Upper lobe of left lung (tissue), 4 donors: ENCODE results near the gene INPP5J.

Experiments
- EP300 ChIP-seq, 4 donors: sonication (generic); formaldehyde crosslinking; IDR thresholded peaks; one replicate each; pipeline ENCODE4 v1.5.1; 2017; ENCODE audit warnings: antibody characterized with exemption in 4 of 4, control low read depth in 2 of 4
- POLR2A ChIP-seq, 4 donors: fragments of 450-650 bp; IDR thresholded peaks; one replicate each; pipeline ENCODE4 v1.5.1; 2016 to 2017; ENCODE audit warnings: antibody characterized with exemption in 4 of 4, mild to moderate bottlenecking in 2 of 4
- POLR2AphosphoS5 ChIP-seq, 2 donors: sonication (generic); formaldehyde crosslinking; IDR thresholded peaks; one replicate each; pipeline ENCODE4 v1.5.1; 2017; ENCODE audit warnings: antibody characterized with exemption in 2 of 2
- TF ChIP-seq, protein P1 (sequence below), 6 experiments: fragments of 450-650 bp in 4 of 6; fragments of 200-600 bp in 2 of 6; sonication (generic) in 2 of 6; IDR thresholded peaks; one replicate each; pipeline ENCODE4 v1.5.1; 2016 to 2019; ENCODE audit warnings: antibody characterized with exemption in 6 of 6

DNA sequence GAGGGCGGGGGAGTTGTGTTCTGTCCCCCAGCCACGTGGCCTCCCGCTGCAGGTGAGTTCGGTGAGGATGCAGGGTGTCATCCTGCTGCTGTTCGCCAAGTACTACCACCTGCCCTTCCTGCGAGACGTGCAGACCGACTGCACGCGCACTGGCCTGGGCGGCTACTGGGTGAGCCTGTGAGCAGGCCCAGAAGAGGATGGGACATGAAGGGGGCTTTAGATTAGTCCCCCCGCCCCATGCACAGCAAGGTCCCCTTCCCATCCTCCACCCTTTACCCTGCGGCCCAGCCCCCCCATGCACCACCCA, 4.1 kb downstream of the INPP5J start:
- TF ChIP-seq, protein P1, sequence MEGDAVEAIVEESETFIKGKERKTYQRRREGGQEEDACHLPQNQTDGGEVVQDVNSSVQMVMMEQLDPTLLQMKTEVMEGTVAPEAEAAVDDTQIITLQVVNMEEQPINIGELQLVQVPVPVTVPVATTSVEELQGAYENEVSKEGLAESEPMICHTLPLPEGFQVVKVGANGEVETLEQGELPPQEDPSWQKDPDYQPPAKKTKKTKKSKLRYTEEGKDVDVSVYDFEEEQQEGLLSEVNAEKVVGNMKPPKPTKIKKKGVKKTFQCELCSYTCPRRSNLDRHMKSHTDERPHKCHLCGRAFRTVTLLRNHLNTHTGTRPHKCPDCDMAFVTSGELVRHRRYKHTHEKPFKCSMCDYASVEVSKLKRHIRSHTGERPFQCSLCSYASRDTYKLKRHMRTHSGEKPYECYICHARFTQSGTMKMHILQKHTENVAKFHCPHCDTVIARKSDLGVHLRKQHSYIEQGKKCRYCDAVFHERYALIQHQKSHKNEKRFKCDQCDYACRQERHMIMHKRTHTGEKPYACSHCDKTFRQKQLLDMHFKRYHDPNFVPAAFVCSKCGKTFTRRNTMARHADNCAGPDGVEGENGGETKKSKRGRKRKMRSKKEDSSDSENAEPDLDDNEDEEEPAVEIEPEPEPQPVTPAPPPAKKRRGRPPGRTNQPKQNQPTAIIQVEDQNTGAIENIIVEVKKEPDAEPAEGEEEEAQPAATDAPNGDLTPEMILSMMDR (IDR thresholded peaks at IDR 0.05) = no peak
- TF ChIP-seq POLR2A (IDR thresholded peaks at IDR 0.05) (no peak), EP300 (IDR thresholded peaks at IDR 0.05) (no peak), POLR2AphosphoS5 (IDR thresholded peaks at IDR 0.05) (no peak)
